GM21737 (cell line): ENCODE measurements around the gene MYRIP.
A peak's percentile ranks its signal among the peaks of the same experiment; 100 is the strongest.

ENCODE experiments used
- ATAC-seq: cut with Tn5 transposase; IDR thresholded peaks from one replicate; pipeline ENCODE4 v1.9.1; 2021; ENCODE audit warnings: mild to moderate bottlenecking, moderate library complexity; ENCODE audit not compliant: unreplicated experiment

MYRIP gene

DNA sequence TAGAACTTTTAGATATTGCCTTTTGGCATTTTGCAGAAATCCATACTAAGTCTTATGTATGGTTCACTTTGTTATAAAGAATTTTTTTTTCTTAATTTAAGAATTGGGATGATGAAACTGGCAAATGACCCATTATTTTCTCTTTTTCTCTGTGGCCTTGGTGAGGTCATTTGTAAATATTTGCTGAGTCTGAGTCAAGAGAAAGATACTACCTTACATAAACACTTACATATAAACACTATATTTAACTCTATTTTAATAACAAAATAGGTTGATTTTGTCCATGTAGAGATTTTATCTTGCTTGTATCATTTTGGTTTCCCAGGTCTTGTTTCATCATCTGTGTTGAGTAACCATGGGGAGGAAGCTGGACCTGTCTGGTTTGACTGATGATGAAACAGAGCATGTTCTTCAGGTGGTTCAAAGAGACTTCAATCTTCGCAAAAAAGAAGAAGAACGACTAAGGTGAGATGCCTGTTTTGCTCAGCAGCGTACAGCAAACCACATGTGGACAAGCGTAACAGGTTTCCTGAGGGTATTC lies 91.1 kb downstream of the MYRIP start:
- no peak for ATAC-seq

DNA sequence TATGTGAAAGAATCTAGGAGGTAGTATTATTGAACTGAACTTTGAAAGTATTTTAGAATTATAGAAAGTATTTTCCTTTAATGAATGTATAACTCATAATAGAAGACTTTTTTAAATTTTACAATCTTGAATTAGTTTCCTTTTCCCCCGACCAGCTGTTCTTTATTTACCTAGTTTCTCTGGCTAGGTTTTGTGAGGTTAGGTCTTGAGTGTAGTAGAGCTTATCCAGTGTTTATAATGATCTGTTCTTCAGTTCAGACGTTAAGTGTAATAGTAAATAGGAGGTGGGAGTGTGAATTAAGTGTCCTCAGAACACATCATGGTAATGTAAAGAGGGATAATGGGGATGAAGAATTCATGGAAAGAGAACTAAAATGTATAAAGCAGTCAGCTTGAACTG lies 93.8 kb downstream of the MYRIP start:
- ATAC-seq: no peak

DNA sequence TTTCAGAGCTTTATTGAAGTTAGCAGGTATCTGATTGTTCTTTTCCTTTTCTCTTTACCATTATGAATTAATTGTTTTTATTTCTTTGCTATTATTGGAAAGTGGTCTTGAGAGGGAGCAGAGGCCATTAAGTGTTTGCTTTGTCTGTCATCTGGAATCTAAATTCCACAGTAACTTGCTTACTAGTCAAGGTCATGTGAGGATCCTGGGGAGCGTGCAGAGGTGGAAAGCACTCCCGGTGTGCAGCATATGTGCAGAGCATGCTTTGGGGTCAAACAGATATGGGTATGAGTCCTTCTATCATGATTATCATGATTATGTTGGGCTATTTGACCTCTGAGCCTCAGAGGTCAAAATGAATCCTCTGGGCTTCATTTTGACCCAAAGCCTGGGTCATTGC lies 96.4 kb downstream of the MYRIP start:
- no peak for ATAC-seq

DNA sequence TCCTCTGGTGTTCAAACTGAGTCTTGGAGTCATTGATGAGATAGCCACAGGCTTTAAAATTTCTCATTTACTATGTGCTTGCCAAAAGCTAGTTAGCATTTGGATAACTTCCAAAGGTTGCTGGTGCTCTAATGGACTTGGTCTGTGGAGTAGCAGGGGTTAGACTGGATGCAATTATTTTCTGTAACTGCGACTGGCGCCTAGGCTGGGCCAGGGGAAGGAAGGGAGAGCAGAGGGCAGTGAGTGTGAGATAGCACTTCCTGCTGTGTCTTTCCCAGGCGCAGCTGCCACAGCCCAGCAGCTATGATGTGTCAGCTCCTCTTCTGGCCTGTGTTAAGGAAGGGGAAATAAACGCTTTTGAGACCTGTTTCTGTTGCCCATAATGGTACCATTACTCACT lies 98.6 kb downstream of the MYRIP start:
- ATAC-seq: no peak

DNA sequence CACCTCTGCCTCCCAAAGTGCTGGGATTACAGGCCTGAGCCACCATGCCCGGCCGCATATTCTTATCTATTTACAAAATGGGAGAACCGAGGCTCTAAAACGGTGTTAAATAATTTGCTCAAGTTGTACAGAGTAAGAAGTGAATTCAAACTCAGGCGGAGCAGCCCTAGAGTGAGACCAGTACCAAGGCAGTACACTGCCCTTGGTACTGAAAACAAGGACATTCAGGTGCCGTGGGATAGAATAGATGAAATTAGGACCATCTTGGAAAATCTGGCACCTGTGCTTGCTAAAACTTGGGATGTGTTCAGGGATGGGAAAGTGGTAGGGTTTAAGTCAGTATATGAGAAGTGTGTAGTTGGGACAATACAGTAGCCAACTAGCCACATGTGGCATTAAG lies 100.7 kb downstream of the MYRIP start:
- no peak for ATAC-seq

DNA sequence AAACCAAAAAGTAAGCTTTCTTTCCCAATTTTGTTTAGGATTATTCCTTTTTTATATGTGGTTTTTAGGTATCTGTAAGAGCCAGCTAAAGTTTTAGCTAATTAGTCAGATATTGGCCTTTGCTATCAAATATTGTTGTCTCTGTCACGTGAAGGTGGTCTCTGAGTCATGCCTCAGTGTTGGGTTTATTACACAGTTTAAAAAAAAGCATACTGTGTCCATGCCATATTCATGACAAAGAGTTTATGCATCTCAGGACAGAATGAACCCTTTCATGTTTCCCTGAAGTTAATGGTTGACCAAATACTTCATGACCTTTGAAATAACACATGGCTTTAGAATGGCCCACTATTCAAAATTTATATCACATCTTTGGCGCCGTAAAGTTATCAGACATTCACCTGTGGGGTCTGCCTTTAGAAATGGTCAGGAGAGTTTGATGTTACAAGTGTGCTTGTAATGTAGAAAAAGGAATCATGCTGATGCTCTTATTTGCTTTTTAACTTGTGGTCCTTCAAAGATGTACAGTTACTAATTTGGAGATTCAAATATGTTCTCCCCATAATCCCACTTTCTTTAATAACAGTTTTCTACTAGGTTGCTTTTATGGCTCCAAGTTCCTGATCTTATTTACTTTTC lies 101.5 kb downstream of the MYRIP start:
- no peak for ATAC-seq

DNA sequence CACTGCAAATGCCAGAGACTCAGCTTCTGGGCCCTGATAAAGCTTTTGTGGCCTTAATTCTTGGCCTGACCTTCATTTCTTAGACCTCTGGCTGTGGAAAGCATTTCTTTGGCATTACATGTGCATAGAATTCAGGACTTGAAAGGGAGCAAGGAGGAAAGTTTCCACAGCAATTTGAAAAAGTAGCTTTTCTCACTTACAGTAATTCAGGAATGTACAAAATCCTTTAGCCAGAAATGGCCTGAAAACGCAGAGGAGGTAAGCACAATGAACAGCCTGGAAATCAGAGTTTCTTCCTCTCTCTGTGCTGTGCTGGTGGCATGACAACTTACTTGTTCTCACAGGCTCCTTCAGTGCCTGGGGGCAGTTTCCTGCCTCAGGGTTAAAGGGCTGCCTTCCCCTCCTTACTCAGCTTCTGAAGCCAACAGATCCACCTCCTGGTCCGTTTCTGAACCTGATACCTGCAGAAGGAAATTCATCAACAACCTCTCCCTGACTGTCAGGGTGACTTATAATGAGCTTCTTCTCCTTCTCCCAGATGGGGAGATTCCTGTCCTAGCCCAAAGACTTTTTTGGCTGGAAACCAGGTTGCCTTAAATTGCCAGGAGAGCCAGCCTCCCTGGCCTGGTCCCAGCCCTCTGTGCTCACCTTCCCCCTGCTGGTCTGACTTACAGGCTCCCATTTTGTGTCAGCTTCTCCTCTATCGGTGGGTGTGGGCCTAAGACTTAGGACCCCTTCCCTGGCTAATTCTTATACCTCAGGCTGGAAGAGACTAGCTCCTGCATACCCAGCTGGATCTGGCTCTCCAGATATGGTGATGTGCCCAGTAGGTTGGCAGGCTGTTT lies 102.3 kb downstream of the MYRIP start:
- no peak for ATAC-seq

DNA sequence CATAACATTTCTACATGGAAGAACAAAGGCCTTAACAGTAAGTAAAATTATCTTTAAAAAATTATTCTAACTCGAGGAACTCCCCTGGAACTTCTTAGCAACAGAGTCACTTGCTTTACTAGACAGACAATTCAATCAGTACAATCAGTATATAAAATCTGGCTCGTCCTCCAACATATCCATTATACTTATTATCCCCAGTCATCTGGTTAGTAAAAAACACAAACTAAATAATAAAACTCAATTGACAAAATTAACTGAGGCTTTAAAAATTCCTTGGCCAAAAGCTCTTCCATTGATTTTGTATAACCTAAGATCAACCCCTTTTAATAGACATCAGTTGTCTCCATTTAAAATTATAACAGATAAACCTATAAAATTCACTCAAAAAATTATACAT lies 105.6 kb downstream of the MYRIP start:
- ATAC-seq: no peak

DNA sequence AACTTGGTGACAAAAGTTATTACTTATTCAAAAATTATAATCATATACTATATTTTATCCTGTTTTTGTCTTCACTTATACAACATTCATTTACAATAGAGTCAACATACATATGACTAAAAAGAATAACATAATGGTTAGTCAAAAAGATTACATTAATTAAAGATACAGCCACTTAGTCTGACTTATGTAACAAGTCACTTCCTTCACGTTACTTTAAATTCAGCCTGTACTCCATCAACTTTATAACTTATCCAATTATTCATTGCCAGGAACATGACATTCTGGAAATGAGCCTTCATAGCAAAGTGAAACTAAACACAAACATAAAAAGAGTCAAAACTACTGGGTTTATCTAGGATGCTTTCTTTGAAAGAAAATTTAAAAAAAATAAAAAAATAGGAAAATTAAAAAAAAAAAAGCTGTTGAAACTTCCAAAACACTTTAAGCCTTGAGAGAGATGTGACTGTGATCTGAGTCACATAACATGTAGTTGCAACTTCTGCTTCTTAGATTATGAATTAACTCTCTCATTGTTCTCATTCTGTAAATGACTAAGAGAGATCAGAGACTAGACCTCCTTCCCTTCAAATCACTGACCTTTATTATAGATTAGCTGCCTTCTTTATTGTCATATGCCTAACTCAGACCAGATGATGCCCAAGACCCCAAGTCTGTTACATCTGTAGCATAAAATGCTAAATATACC lies 107.8 kb downstream of the MYRIP start:
- ATAC-seq: no peak

DNA sequence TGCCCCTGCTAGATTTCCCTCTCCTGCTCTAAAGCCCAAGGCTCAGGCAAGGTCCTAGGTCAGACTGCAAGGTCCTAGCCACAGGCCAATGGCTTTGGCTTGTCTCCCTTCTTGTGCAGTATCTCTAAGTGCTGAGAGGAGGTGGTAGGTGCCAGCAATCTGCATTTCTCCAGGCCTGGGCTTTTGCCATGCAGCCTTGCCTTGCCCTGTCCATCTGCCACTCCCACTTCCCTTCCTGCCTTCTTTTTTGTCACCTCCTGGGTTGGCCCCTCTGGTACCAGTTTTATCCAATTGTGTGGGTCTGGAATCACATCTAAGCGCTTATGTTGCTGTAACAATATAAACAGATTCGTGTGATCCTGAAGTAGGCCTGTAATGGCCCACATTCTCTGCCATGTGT lies 109.9 kb downstream of the MYRIP start:
- no peak for ATAC-seq

DNA sequence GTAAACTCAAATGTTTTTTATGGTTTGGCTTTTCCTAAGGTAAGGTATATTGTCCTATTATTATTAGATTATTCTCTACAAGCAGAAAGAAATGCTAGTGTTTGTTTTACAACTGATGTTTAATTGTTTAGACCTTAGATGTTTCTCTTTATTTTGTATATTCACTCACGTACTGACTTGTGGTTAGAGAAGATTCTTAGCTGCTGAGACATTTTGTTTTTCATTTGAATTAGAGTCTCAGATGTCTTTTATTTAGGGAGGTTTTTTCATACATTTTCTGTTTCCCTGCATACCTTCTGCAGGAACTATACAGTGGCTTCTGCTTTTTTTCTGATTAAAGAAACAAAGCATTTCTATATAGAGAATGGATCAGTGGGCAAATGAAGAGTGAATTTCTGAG lies 110.9 kb downstream of the MYRIP start:
- ATAC-seq: no peak

DNA sequence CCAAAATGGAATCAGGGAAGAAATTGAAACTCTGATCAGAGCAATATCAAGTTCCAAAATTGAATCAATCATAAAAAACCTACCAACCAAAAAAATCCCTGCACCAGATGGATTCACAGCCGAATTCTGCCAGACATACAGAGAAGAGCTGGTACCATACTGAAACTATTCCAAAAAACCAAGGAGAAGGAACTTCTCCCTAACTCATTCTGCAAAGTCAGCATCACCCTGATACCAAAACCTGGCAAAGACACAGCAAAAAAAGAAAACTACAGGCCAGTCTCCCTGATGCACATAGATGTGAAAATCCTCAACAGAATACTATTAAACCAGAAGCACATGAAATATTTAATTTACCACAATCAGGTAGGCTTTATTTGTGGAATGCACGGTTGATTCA lies 118.1 kb downstream of the MYRIP start:
- no peak for ATAC-seq

DNA sequence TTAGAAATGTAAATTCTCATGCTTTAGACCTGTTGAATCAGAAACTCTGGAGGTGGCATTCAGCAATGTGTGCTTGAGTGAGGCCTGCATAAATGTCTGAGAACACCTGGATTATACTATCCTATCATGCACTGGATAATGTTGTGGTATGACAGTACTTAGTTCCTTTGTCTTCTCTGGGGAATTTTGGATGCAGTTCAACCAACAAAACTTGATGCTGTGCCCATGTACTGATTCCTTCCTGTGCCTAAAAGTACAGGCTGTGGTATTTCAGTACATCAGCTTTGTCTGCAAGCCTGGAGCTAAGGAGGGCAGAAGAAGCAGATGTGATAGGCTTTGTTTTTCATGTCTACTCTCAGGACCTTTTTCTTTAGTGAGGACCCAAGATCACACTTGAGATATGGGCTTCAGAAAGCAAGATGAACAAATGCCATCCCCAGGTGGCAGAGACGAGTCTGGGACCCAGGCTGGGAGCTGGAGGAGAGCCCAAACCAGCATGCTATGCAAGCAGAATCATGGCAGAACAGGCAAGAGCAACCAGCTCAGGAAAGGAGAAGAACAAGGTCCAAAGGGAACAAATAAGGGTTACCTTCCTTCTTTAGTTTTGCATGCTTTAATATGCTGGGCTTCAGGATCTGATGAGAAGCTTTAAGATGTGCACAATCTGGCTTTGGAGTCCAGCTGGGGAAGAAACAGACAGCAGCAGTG lies 124.7 kb downstream of the MYRIP start:
- no peak for ATAC-seq

DNA sequence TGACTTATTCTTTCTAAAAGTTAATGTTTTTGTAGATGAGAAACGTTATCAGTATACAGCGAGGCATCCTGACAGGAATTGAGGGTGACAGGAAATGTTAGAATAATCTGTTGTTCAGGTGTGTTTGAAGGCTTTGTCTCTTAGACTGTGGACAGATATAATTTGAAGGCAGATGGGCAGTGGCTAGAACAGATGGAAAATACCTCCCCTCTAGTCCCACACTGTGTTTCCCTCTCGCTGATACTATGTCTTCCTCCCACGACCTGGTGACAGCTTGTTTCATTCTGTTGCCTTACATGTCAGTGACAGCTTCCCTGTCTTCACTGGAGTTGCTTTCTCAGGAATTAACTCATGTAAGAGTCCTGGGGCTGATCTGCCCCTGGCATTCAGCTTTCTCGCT lies 125.3 kb downstream of the MYRIP start:
- no peak for ATAC-seq

DNA sequence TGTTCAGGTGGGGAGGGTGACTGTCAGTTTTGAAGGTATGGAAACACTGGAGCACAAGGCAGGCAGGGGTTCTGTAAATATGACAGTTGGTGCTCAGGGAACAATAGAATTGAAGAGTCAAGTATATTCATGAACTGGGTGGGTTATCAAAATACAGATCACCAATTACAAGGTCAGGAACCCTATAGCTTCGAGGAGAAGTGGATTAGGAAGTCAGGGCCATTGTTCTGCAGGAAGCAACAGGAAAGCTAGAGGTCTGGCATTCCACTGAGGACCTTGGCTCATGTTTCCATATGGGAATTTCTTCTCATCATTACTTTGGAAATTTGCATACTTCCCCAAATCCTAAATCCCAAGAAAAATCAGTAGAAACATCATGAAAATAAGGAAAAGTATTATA lies 125.9 kb downstream of the MYRIP start:
- no peak for ATAC-seq

DNA sequence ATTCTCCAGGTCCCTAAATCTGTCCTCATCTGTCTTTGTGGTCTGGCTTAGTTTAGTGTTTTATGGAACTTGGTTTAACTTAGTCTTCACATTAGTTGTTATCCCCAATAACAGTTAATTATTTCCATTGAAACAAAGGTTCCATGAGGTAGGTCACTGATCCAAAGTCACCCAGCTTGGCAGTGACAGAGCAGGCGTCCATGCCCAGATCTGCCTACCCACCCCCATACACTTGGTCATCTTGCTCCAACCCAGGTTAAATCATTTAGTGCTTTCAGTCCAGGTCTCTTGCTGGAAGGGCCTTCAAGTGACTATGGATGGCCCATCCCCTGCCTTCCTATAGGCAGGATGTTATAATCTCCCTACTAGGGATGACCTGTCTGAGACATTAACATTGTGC lies 127.4 kb downstream of the MYRIP start:
- no peak for ATAC-seq

DNA sequence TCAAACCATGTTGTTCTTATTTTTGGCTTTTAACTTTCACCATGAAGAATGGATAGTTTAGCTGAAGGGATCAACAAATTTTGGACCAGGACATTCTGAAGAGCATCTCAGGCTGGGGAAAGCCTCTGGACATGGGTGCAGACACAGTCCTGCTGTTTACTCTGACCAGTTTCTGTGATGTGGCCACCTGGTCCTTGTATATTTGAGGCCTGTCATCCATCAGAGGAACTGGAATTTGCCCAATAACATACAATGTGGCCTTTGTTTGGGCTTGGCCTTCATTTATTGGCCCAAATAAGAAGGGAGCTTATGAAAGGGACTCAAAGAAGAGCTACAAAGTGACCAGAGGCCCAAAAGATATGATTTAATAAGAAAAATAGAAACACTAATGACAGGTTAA lies 127.9 kb downstream of the MYRIP start:
- no peak for ATAC-seq

DNA sequence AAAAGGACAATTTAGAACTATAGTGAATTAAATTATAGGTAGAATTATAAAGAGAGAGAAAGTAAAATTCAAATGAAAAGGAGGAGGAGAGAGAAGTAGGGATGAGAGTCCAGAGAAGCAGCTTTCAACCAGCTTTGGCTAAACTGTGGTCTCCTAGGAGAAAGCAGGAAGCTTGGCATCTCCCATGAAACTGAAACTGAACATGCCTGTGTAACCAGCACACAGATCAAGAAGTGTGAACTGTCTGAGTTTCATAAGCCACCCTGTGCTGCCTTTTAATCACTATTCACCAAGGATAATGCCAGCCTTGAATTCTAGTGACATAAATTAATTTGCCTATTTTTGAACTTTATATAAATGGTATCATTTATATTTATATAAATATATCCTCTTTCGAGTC lies 128.5 kb downstream of the MYRIP start:
- peak; percentile 62 for ATAC-seq

DNA sequence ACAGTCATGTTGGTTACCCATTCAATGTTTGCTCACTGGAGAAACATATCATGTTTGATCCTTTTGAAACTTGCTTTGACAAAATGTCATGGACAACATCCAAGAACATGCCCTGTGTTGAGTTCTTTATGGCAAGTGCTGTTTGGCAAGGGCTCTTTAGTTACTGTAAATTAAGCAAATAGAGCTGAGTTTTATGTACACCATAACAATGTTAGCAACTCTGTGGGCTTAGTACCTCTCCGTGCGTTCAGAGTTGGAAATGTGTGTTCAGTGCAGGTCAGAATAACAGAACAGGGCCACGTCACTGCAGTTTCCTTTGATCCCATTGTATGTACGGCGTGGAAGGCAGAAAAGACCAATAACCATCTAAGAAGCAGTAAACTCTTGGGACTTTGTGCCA lies 132.5 kb downstream of the MYRIP start:
- no peak for ATAC-seq

DNA sequence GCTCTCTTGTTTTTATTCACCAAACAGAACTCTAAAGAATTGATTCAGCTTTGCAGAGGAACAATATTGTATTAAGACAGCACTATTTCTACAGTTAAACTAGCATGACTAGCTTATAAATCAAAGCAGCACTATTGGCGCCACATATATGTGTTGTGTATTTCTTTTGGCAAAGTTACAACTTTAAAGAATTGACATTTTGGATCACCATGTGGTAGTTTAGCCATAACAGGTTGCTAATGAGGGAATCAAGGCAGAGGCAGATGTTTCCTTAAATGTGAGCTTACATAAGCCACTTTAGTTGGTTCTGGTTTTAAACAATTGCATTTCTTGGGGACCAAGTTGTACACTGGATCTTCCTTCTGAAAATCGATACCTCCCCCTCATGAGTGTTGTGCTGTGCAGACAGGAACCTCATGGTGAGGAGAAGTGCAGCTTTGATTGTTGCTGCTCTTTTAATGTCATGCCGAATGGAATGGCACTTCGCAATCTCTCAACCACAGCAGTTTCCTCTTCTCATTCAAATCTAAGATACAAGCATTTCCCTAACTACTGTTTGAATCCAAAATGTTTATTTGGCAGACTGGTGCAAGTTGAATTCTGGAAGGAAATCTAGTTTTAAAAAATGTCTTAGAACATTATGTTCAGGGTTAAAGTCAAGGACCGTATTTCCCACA lies 151.2 kb downstream of the MYRIP start:
- no peak for ATAC-seq

DNA sequence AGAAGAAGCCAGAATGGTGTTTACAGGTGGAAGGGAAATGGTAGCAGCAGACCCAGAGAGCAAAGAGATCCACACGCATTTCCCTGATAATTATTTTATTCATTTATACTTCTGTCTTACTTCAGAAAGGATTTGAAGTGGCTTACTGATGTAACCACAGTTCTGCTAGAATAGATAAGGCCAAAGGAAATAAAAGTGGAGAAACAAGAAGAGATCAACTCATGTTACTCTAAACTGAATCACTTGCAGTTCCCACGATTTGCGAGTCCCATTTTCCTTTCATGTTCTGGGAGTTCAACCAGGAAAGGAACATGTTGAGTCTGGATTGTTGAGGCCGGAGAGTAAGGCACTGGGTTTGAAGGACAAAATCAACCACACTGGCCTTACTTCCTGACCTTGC lies 151.8 kb downstream of the MYRIP start:
- ATAC-seq: no peak
